ENCODE data around the gene PPM1F. TPM values are rescaled to one million over a fixed set of nuclear protein-coding genes. Genes with fewer than 3 reads are reported as not detected.

The PPM1F gene
- total RNA-seq, 2 donors from 2014 or later, result 37.6 to 49.2 TPM

- Histone ChIP-seq H3K9me3 (ENCODE audit: control insufficient read depth, low read length) (no peaks in the 10 kb centered on the region), H3K9ac (ENCODE audit: extremely low read depth, low read length, poor library complexity, severe bottlenecking) (no peak overlapping the region), H3K4me3 (ENCODE audit: low read length) (no peak overlapping the region), H3K36me3 (ENCODE audit: control insufficient read depth, insufficient read depth, low read length) (peaks cover 49% of the 10 kb centered on the region), H3K27ac (ENCODE audit: low read depth, low read length) (no peak overlapping the region), H3K27me3 (ENCODE audit: control insufficient read depth, insufficient read depth, low read length, poor library complexity, severe bottlenecking) (no peaks in the 10 kb centered on the region), H3K4me1 (ENCODE audit: control insufficient read depth, insufficient read depth, low read length) (no peaks in the 10 kb centered on the region)
- H3K27me3 Mint-ChIP-seq (ENCODE audit: insufficient read depth), result no peaks in the 10 kb centered on the region
- H3K4me3 Mint-ChIP-seq, result no peak overlapping the region
- TF ChIP-seq, protein P1, sequence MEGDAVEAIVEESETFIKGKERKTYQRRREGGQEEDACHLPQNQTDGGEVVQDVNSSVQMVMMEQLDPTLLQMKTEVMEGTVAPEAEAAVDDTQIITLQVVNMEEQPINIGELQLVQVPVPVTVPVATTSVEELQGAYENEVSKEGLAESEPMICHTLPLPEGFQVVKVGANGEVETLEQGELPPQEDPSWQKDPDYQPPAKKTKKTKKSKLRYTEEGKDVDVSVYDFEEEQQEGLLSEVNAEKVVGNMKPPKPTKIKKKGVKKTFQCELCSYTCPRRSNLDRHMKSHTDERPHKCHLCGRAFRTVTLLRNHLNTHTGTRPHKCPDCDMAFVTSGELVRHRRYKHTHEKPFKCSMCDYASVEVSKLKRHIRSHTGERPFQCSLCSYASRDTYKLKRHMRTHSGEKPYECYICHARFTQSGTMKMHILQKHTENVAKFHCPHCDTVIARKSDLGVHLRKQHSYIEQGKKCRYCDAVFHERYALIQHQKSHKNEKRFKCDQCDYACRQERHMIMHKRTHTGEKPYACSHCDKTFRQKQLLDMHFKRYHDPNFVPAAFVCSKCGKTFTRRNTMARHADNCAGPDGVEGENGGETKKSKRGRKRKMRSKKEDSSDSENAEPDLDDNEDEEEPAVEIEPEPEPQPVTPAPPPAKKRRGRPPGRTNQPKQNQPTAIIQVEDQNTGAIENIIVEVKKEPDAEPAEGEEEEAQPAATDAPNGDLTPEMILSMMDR (conservative IDR thresholded peaks at IDR 0.05), result no peak
- H3K27ac Mint-ChIP-seq, result no peak overlapping the region
- H3K36me3 Mint-ChIP-seq (ENCODE audit: low read depth), result peaks cover 39% of the 10 kb centered on the region
- H3K9me3 Mint-ChIP-seq, result no peaks in the 10 kb centered on the region
- peaks cover 6% of the 10 kb centered on the region for H3K4me1 Mint-ChIP-seq
- no peak for DNase-seq
- WGBS, 2 experiments (ENCODE audit: insufficient coverage in 1 of 2, insufficient read length in 1 of 2), result 100% methylated on average over 1 of the region's 1 CpG; no CpG with 5 or more reads in 1 of the 2 experiments
Measured at GRCh38 chr22:21977814-21978213, 25.2 kb upstream of the PPM1F start.

GRCh38 chr22:21975854-21976345 is 23.3 kb upstream of the PPM1F start:
- no peaks in the 10 kb centered on the region for H3K9me3 ChIP-seq (ENCODE audit: control insufficient read depth, low read length)
- H3K27ac ChIP-seq (ENCODE audit: low read depth, low read length), result no peak overlapping the region
- H3K4me3 Mint-ChIP-seq, result no peak overlapping the region
- no peaks in the 10 kb centered on the region for H3K27me3 Mint-ChIP-seq (ENCODE audit: insufficient read depth)
- 94 to 95% methylated on average over 3 to 5 of the region's 5 CpGs for WGBS, 2 experiments (ENCODE audit: insufficient coverage in 1 of 2, insufficient read length in 1 of 2)
- H3K4me1 Mint-ChIP-seq, result no peaks in the 10 kb centered on the region
- TF ChIP-seq, protein P1 (conservative IDR thresholded peaks at IDR 0.05), result no peak
- H3K9me3 Mint-ChIP-seq, result no peaks in the 10 kb centered on the region
- H3K36me3 Mint-ChIP-seq (ENCODE audit: low read depth), result peaks cover 56% of the 10 kb centered on the region
- peaks cover 62% of the 10 kb centered on the region for H3K36me3 ChIP-seq (ENCODE audit: control insufficient read depth, insufficient read depth, low read length)
- H3K27ac Mint-ChIP-seq, result no peak overlapping the region
- H3K27me3 ChIP-seq (ENCODE audit: control insufficient read depth, insufficient read depth, low read length, poor library complexity, severe bottlenecking), result no peaks in the 10 kb centered on the region
- no peak overlapping the region for H3K9ac ChIP-seq (ENCODE audit: extremely low read depth, low read length, poor library complexity, severe bottlenecking)
- DNase-seq, result no peak
- H3K4me1 ChIP-seq (ENCODE audit: control insufficient read depth, insufficient read depth, low read length), result no peaks in the 10 kb centered on the region
- no peak overlapping the region for H3K4me3 ChIP-seq (ENCODE audit: low read length)

- TF ChIP-seq, protein P1 (conservative IDR thresholded peaks at IDR 0.05), result no peak
- Histone ChIP-seq H3K4me3 (ENCODE audit: low read length) (no peak overlapping the region), H3K9ac (ENCODE audit: extremely low read depth, low read length, poor library complexity, severe bottlenecking) (no peak overlapping the region), H3K9me3 (ENCODE audit: control insufficient read depth, low read length) (no peaks in the 10 kb centered on the region), H3K27me3 (ENCODE audit: control insufficient read depth, insufficient read depth, low read length, poor library complexity, severe bottlenecking) (no peaks in the 10 kb centered on the region), H3K4me1 (ENCODE audit: control insufficient read depth, insufficient read depth, low read length) (no peaks in the 10 kb centered on the region), H3K36me3 (ENCODE audit: control insufficient read depth, insufficient read depth, low read length) (peaks cover 62% of the 10 kb centered on the region), H3K27ac (ENCODE audit: low read depth, low read length) (no peak overlapping the region)
- H3K4me1 Mint-ChIP-seq, result no peaks in the 10 kb centered on the region
- H3K9me3 Mint-ChIP-seq, result no peaks in the 10 kb centered on the region
- peaks cover 61% of the 10 kb centered on the region for H3K36me3 Mint-ChIP-seq (ENCODE audit: low read depth)
- no peak for DNase-seq
- WGBS, 2 experiments (ENCODE audit: insufficient coverage in 1 of 2, insufficient read length in 1 of 2), result 97 to 98% methylated on average over 5 of the region's 5 CpGs
- H3K27ac Mint-ChIP-seq, result no peak overlapping the region
- no peaks in the 10 kb centered on the region for H3K27me3 Mint-ChIP-seq (ENCODE audit: insufficient read depth)
- no peak overlapping the region for H3K4me3 Mint-ChIP-seq
Measured at GRCh38 chr22:21975273-21975672, 22.6 kb upstream of the PPM1F start.
